ENCODE measurements around the gene CAPN2.

DNA sequence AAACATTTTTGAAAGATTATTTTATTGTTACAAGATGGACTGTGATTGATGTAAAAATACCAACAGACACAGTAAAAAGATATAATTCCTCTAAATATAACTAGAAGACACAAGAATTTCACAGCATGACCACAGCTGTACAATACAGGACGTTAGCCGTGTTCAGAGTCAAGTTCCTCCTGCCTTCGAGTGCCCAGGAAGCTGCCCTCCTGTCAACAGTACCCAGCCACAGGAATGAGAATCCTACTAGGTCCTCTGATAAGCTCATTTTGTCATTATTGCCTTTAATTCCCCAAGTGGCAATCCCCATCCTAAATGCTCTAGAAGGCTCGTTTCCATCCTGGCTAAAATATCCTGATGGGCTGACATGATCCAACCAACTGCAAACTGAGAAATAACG lies 16.4 kb upstream of the CAPN2 start:
- TF ChIP-seq, protein P1, sequence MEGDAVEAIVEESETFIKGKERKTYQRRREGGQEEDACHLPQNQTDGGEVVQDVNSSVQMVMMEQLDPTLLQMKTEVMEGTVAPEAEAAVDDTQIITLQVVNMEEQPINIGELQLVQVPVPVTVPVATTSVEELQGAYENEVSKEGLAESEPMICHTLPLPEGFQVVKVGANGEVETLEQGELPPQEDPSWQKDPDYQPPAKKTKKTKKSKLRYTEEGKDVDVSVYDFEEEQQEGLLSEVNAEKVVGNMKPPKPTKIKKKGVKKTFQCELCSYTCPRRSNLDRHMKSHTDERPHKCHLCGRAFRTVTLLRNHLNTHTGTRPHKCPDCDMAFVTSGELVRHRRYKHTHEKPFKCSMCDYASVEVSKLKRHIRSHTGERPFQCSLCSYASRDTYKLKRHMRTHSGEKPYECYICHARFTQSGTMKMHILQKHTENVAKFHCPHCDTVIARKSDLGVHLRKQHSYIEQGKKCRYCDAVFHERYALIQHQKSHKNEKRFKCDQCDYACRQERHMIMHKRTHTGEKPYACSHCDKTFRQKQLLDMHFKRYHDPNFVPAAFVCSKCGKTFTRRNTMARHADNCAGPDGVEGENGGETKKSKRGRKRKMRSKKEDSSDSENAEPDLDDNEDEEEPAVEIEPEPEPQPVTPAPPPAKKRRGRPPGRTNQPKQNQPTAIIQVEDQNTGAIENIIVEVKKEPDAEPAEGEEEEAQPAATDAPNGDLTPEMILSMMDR (conservative IDR thresholded peaks at IDR 0.05; ENCODE audit: low read length), result no peak
- TF ChIP-seq EZH2phosphoT487 (IDR thresholded peaks at IDR 0.05; ENCODE audit: borderline replicate concordance, low read depth, low read length), result no peak

Measured in OCI-LY7 (cell line).